ENCODE results near the gene STK32C. TPM values are rescaled to one million over a fixed set of nuclear protein-coding genes. Genes with fewer than 3 reads are reported as not detected.

The STK32C gene
- total RNA-seq (2021) = 13.9 and 21.8 TPM in 2 replicates
- Bru-seq, nascent RNA = percentile 41 among the genes with signal in this experiment
- BruChase-seq, experiment 1, labeled RNA remaining after a 2-hour chase = percentile 40 among the genes with signal in this experiment
- BruChase-seq, experiment 2, labeled RNA remaining after a 6-hour chase = percentile 34 among the genes with signal in this experiment
- long read RNA-seq, partial matches to known transcripts = 40 of 44 reads
- long read RNA-seq, other reads (novel, unspliced or antisense) = 2 of 44 reads

- peak within 1 kb of the TSS; percentile 73 for H3K4me3 ChIP-seq
- peak within 1 kb of the TSS; percentile 76 for H3K4me2 ChIP-seq
- no TSS peak for BruUV-seq (replicated peaks)
- no peaks in the 10 kb centered on the region for H4K20me1 ChIP-seq (ENCODE audit: insufficient read depth)
- ChIA-PET CTCF (interaction anchor here (0.6 kb wide), 1 partner anchor 84 kb away, joined by 3 read pairs; no protein-coding TSS in a partner anchor), POLR2A (ENCODE audit: unreplicated experiment) (interaction anchor here (0.5 to 0.6 kb wide), 3 partner anchors 8 to 145 kb away, joined by 3 to 10 read pairs (median 4); no protein-coding TSS in a partner anchor)
- intact Hi-C loops (cut with micrococcal nuclease; ENCODE audit: unreplicated experiment) = no loop called here
- no peaks in the 10 kb centered on the region for H3K9me2 ChIP-seq (ENCODE audit: insufficient read depth)
- H2AFZ ChIP-seq = peak within 1 kb of the TSS; percentile 77
- no peaks in the 10 kb centered on the region for H3K9me3 ChIP-seq (ENCODE audit: insufficient read depth, low read depth)
- H3K36me3 ChIP-seq (ENCODE audit: low read depth) = no peaks in the 10 kb centered on the region
- TF ChIP-seq CTCF (conservative IDR thresholded peaks at IDR 0.05) (no peak), EZH2 (IDR thresholded peaks at IDR 0.05; ENCODE audit: low read depth) (no peak)
- H3K27ac ChIP-seq = no peak within 1 kb of the TSS
- peaks cover 5% of the 10 kb centered on the region; the same call in 1 of the 2 replicates for H3K4me1 ChIP-seq (replicated peaks; ENCODE audit: insufficient read depth)
- H3K79me2 ChIP-seq (ENCODE audit: low read depth) = no peaks in the 10 kb centered on the region
- no peaks in the 10 kb centered on the region for H3F3A ChIP-seq (ENCODE audit: insufficient read depth, low read depth)
- no peaks in the 10 kb centered on the region for H3K27me3 ChIP-seq (ENCODE audit: insufficient read depth, low read depth)
- DNase-seq = peak; percentile 51 to 78
These were observed at the start of gene STK32C for GRCh38 chr10:132307823-132308586. Gene STK32C (minus strand): TSS chr10:132307950. CDS start chr10:132307833, 117 bp downstream.

- CTCF ChIA-PET = no interaction called here
These were observed 49.0 kb upstream of the STK32C start for GRCh38 chr10:132356621-132357195.

More at GRCh38 chr10:132356621-132357195, 49.0 kb upstream of the STK32C start:
- H3K79me2 ChIP-seq (ENCODE audit: low read depth) = no peaks in the 10 kb centered on the region
- H4K20me1 ChIP-seq (ENCODE audit: insufficient read depth) = no peaks in the 10 kb centered on the region
- no peaks in the 10 kb centered on the region for H3K36me3 ChIP-seq (ENCODE audit: low read depth)
- no peaks in the 10 kb centered on the region for H3K9me3 ChIP-seq (ENCODE audit: insufficient read depth, low read depth)
- H3K9me2 ChIP-seq (ENCODE audit: insufficient read depth) = no peaks in the 10 kb centered on the region
- intact Hi-C loops (cut with micrococcal nuclease; ENCODE audit: unreplicated experiment) = no loop called here
- H3K27me3 ChIP-seq (ENCODE audit: insufficient read depth, low read depth) = no peaks in the 10 kb centered on the region
- TF ChIP-seq CTCF (conservative IDR thresholded peaks at IDR 0.05) (no peak), EZH2 (IDR thresholded peaks at IDR 0.05; ENCODE audit: low read depth) (no peak)
- H3K27ac ChIP-seq = no peak overlapping the region
- DNase-seq = no peak
- H3K4me1 ChIP-seq (replicated peaks; ENCODE audit: insufficient read depth) = no peaks in the 10 kb centered on the region
- no peak overlapping the region for H3K4me2 ChIP-seq
- no TSS peak for BruUV-seq (replicated peaks)
- H3K4me3 ChIP-seq = no peak overlapping the region
- POLR2A ChIA-PET (ENCODE audit: unreplicated experiment) = no interaction called here
- H2AFZ ChIP-seq = no peak overlapping the region
- no peaks in the 10 kb centered on the region for H3F3A ChIP-seq (ENCODE audit: insufficient read depth, low read depth)
